ENCODE data around the gene SPATA31C2.
"Not testable (repeated sequence)": the region's sequence is repeated elsewhere in the genome, so short reads cannot be mapped to it uniquely, and the experiment has no call there.

The SPATA31C2 gene

DNA sequence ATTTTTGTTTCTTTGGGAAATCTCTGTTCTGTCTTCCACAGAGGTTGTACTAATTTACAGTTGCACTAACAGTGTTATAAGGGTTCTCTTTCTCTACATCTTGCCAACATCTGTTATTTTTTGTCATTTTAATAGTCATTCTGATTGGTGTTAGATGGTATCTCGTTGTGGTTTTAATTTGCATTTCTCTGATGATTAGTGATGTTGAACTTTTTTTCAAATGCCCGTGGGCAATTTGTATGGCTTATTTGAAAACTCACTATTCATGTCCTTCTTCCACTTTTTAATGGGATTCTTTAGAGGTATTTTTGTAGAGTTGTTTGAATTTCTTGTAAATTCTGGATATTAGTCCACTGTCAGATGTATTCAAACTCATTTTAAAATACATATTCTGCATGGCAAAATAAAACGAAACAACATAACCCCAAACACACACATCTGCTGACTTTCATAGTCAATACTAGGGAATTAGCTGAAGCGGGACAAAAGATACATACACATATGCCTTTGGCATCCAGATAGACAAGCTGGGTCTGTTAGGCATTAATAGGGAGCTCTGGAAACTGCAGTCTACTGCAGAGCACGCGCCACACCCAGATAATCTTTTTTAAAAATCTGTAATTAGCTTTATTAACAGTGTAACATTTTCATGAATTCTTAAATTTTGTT is 5.8 kb upstream of the SPATA31C2 start:
- TF ChIP-seq, protein P1, sequence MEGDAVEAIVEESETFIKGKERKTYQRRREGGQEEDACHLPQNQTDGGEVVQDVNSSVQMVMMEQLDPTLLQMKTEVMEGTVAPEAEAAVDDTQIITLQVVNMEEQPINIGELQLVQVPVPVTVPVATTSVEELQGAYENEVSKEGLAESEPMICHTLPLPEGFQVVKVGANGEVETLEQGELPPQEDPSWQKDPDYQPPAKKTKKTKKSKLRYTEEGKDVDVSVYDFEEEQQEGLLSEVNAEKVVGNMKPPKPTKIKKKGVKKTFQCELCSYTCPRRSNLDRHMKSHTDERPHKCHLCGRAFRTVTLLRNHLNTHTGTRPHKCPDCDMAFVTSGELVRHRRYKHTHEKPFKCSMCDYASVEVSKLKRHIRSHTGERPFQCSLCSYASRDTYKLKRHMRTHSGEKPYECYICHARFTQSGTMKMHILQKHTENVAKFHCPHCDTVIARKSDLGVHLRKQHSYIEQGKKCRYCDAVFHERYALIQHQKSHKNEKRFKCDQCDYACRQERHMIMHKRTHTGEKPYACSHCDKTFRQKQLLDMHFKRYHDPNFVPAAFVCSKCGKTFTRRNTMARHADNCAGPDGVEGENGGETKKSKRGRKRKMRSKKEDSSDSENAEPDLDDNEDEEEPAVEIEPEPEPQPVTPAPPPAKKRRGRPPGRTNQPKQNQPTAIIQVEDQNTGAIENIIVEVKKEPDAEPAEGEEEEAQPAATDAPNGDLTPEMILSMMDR (IDR thresholded peaks at IDR 0.05; ENCODE audit: low read depth, low read length, missing control alignments), result no peak
- in situ Hi-C loops (cut with HindIII; ENCODE audit: low pct_ligation_motif_present, low sequenced_read_pairs), result no loop called here
- Histone ChIP-seq H3K4me3 (ENCODE audit: low read depth, low read length) (no peak overlapping the region), H3K36me3 (replicated peaks) (no peaks in the 10 kb centered on the region), H3K27ac (no peak overlapping the region), H3K27me3 (replicated peaks) (no peaks in the 10 kb centered on the region)
- DNase-seq, result no peak

- Histone ChIP-seq H3K36me3 (replicated peaks) (no peaks in the 10 kb centered on the region), H3K4me3 (ENCODE audit: low read depth, low read length) (no peak overlapping the region), H3K27ac (no peak overlapping the region), H3K27me3 (replicated peaks) (no peaks in the 10 kb centered on the region)
- in situ Hi-C loops (cut with HindIII; ENCODE audit: low pct_ligation_motif_present, low sequenced_read_pairs), result no loop called here
- TF ChIP-seq, protein P1 (IDR thresholded peaks at IDR 0.05; ENCODE audit: low read depth, low read length, missing control alignments), result no peak
- no peak for DNase-seq
These were observed 4.9 kb upstream of the SPATA31C2 start for GRCh38 chr9:88143179-88143578.

DNA sequence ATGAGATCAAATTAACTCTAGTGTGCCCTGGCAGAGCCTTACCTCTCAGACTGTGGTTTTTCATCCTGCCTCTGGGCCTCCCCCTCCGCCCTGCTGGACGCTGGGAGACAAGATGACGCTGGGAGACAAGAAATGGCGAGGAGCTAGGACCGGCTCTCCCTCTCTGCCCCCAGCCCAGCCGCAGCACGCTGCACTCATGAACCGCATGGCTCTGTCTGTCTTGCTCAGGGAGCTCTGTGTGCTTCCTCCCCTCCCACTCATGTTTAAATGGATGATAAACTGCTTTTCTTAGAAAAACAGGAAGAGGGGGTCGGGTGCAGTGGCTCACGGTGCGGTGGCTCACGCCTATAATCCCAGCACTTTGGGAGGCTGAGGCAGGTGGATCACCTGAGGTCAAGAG is 4.7 kb downstream of the SPATA31C2 start:
- H3K27ac ChIP-seq; H3K27me3 ChIP-seq (replicated peaks); H3K4me3 ChIP-seq (ENCODE audit: low read depth, low read length); in situ Hi-C loops (cut with HindIII; ENCODE audit: low pct_ligation_motif_present, low sequenced_read_pairs); DNase-seq; H3K36me3 ChIP-seq (replicated peaks): not testable (repeated sequence)

GRCh38 chr9:88129556-88129955 is 8.7 kb downstream of the SPATA31C2 start:
- H3K27me3 ChIP-seq (replicated peaks); DNase-seq; H3K27ac ChIP-seq; in situ Hi-C loops (cut with HindIII; ENCODE audit: low pct_ligation_motif_present, low sequenced_read_pairs); H3K4me3 ChIP-seq (ENCODE audit: low read depth, low read length); H3K36me3 ChIP-seq (replicated peaks): not testable (repeated sequence)

GRCh38 chr9:88127700-88128300 is 10.5 kb downstream of the SPATA31C2 start:
- H3K27ac ChIP-seq; in situ Hi-C loops (cut with HindIII; ENCODE audit: low pct_ligation_motif_present, low sequenced_read_pairs); H3K27me3 ChIP-seq (replicated peaks); H3K36me3 ChIP-seq (replicated peaks); DNase-seq; H3K4me3 ChIP-seq (ENCODE audit: low read depth, low read length): not testable (repeated sequence)

- H3K4me3 ChIP-seq (ENCODE audit: low read depth, low read length); H3K27ac ChIP-seq; in situ Hi-C loops (cut with HindIII; ENCODE audit: low pct_ligation_motif_present, low sequenced_read_pairs); H3K27me3 ChIP-seq (replicated peaks); DNase-seq; H3K36me3 ChIP-seq (replicated peaks): not testable (repeated sequence)
These were observed 14.9 kb downstream of the SPATA31C2 start for GRCh38 chr9:88123413-88123812.

GRCh38 chr9:88118121-88118520 is 20.2 kb downstream of the SPATA31C2 start:
- in situ Hi-C loops (cut with HindIII; ENCODE audit: low pct_ligation_motif_present, low sequenced_read_pairs); H3K36me3 ChIP-seq (replicated peaks); H3K27me3 ChIP-seq (replicated peaks); H3K27ac ChIP-seq; H3K4me3 ChIP-seq (ENCODE audit: low read depth, low read length); DNase-seq: not testable (repeated sequence)

DNA sequence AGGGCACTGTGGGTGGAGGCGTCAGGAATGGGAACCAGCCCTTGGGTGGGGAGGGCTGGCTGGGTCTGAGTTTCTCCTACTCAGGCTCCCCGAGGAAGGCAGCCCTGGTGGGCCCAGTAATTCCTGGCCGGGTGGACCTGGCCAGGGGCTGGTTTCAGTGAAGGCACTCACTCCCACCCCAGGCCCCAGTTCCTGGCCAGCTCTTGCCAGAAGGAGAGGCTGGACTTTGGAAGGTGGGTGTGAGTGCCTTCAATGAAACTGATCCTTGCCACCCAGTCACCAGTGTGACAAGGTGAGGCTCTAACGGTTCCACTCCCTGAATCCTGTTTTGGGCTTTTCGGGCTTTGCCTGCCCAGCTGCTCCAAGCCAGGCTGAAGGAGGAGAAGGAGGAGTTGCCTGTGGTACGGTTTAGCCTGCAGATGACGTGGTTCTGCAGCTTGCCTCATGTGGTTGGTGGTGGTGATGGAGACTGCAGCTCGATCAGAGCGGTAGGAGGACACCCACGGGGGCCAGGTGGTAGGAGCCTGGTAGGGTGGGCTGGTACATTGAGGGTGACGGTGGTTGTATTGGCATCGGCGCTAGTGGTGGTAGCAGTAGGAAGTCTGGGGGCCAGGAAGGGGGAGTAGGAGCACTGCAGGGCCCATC is 23.2 kb downstream of the SPATA31C2 start:
- DNase-seq; H3K36me3 ChIP-seq (replicated peaks); H3K27ac ChIP-seq; in situ Hi-C loops (cut with HindIII; ENCODE audit: low pct_ligation_motif_present, low sequenced_read_pairs); H3K27me3 ChIP-seq (replicated peaks); H3K4me3 ChIP-seq (ENCODE audit: low read depth, low read length): not testable (repeated sequence)

GRCh38 chr9:88114283-88114967 is 23.9 kb downstream of the SPATA31C2 start:
- H3K4me3 ChIP-seq (ENCODE audit: low read depth, low read length); in situ Hi-C loops (cut with HindIII; ENCODE audit: low pct_ligation_motif_present, low sequenced_read_pairs); H3K27ac ChIP-seq; DNase-seq; H3K27me3 ChIP-seq (replicated peaks); H3K36me3 ChIP-seq (replicated peaks): not testable (repeated sequence)

DNA sequence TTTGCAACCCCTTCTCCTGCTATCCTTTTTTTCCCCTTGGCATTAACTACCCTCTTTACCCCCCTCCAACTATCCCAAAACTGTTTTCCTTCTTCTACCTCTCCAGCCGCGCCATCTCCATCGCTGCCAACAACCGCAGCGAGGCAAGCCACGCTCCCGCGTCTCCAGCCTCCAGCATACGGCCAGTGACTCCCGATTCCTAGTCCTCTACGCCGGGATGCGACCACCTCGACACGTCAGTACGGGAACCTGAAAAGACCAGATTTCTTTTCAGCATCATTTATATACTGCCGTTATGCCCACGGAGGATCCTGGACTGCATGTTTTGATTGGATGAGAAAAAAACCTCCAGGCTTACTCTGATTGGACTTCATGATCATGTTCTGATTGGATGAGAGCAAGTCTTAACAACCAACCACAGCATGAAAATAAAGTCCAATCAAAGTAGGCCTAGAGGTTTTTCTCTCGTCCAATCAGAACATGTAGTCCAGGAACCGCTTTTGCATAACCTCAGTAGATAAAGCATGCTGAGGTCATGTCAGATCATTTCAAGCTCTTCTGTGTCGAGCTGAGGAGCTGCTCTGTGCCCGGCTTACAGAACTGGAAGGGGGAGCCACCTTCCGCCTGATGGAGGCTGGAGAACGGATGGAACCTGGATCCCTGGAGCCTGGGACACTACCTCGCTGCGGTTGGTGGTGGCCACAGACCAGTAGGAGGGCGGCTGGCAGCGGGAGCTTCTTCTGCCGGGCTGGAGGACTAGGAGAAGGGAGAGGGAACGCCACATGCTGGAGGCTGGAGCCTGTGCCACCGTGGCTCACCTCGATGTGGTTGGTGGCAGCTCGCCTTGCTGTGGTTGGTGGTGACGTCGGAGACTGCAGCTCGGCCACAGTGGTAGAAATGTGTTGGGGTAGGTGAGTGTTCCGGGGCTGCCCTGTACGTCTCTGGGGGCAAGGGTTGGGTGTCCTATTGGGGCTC is 24.8 kb downstream of the SPATA31C2 start:
- in situ Hi-C loops (cut with HindIII; ENCODE audit: low pct_ligation_motif_present, low sequenced_read_pairs); DNase-seq; H3K36me3 ChIP-seq (replicated peaks); H3K27me3 ChIP-seq (replicated peaks); H3K4me3 ChIP-seq (ENCODE audit: low read depth, low read length); H3K27ac ChIP-seq: not testable (repeated sequence)

Data from brain microvascular endothelial cell (primary cell).